Epithelial cell of prostate (primary cell): ENCODE measurements around the gene MRLN.
"Not testable (repeated sequence)": the region's sequence is repeated elsewhere in the genome, so short reads cannot be mapped to it uniquely, and the experiment has no call there.

ENCODE experiments used
- DNase-seq: peaks from one replicate; pipeline ENCODE4 v3.0.0-alpha.2; 2011; ENCODE audit warnings: low read depth, low spot score
- H3K27ac ChIP-seq: fragments of 450-650 bp; 2 replicates; pipeline ENCODE4 v1.5.1; 2017; ENCODE audit warnings: mild to moderate bottlenecking

Gene MRLN

GRCh38 chr10:59753267-59753666 lies at the start of gene MRLN:
MRLN (minus strand) TSS chr10:59753455.
- no peak for DNase-seq
- no peak within 1 kb of the TSS for H3K27ac ChIP-seq

GRCh38 chr10:59801171-59801570 lies 47.9 kb upstream of the MRLN start:
- DNase-seq: no peak
- no peak overlapping the region for H3K27ac ChIP-seq

- H3K27ac ChIP-seq: no peak overlapping the region
- no peak for DNase-seq
These were observed 46.2 kb upstream of the MRLN start for GRCh38 chr10:59799421-59799820.

- no peak for DNase-seq
- no peak overlapping the region for H3K27ac ChIP-seq
These were observed 40.7 kb upstream of the MRLN start for GRCh38 chr10:59793919-59794318.

GRCh38 chr10:59792812-59793211 lies 39.6 kb upstream of the MRLN start:
- no peak for DNase-seq
- no peak overlapping the region for H3K27ac ChIP-seq

GRCh38 chr10:59791601-59792000 lies 38.3 kb upstream of the MRLN start:
- no peak overlapping the region for H3K27ac ChIP-seq
- DNase-seq: no peak

- not testable (repeated sequence) for H3K27ac ChIP-seq, DNase-seq
These were observed 36.8 kb upstream of the MRLN start for GRCh38 chr10:59790080-59790479.

- H3K27ac ChIP-seq, DNase-seq: not testable (repeated sequence)
These were observed 35.7 kb upstream of the MRLN start for GRCh38 chr10:59788914-59789313.

GRCh38 chr10:59787032-59787431 lies 33.8 kb upstream of the MRLN start:
- not testable (repeated sequence) for DNase-seq, H3K27ac ChIP-seq

GRCh38 chr10:59785476-59785875 lies 32.2 kb upstream of the MRLN start:
- H3K27ac ChIP-seq, DNase-seq: not testable (repeated sequence)

GRCh38 chr10:59781511-59781910 lies 28.3 kb upstream of the MRLN start:
- no peak overlapping the region for H3K27ac ChIP-seq
- DNase-seq: no peak

- DNase-seq: no peak
- H3K27ac ChIP-seq: no peak overlapping the region
These were observed 26.7 kb upstream of the MRLN start for GRCh38 chr10:59779756-59780533.

- no peak overlapping the region for H3K27ac ChIP-seq
- no peak for DNase-seq
These were observed 21.2 kb upstream of the MRLN start for GRCh38 chr10:59774451-59774850.

GRCh38 chr10:59773088-59773487 lies 19.8 kb upstream of the MRLN start:
- no peak overlapping the region for H3K27ac ChIP-seq
- no peak for DNase-seq

- DNase-seq: no peak
These were observed 18.0 kb upstream of the MRLN start for GRCh38 chr10:59771162-59771807.

GRCh38 chr10:59770689-59771088 lies 17.4 kb upstream of the MRLN start:
- no peak for DNase-seq
- no peak overlapping the region for H3K27ac ChIP-seq

More at GRCh38 chr10:59771162-59771807, 18.0 kb upstream of the MRLN start:
- no peak overlapping the region for H3K27ac ChIP-seq

GRCh38 chr10:59762505-59762904 lies 9.2 kb upstream of the MRLN start:
- no peak for DNase-seq
- H3K27ac ChIP-seq: no peak overlapping the region

- H3K27ac ChIP-seq: no peak overlapping the region
- no peak for DNase-seq
These were observed 4.7 kb upstream of the MRLN start for GRCh38 chr10:59757966-59758365.

GRCh38 chr10:59754951-59755350 lies 1.7 kb upstream of the MRLN start:
- DNase-seq: no peak
- H3K27ac ChIP-seq: no peak overlapping the region

- no peak for DNase-seq
- H3K27ac ChIP-seq: no peak overlapping the region
These were observed 846 bp downstream of the MRLN start for GRCh38 chr10:59752278-59752940.
